MCF 10A (cell line): ENCODE data around the gene EIF1AD. TPM values are rescaled to one million over a fixed set of nuclear protein-coding genes. Genes with fewer than 3 reads are reported as not detected.

Experiments used
- BruUV-seq: library from RNA; stranded (reverse); fragments of 400-500 nt; replicated peaks from 2 replicates; lab custom pipeline; 2021; lab: Mats Ljungman, UMichigan
- CTCF ChIA-PET: fragments of 300-600 bp; sonication (Branson Sonifier 250); formaldehyde crosslinking; extraction: SDS; loops from one replicate; lab custom pipeline; 2021; ENCODE audit warnings: antibody characterized with exemption, inconsistent platforms; lab: Yijun Ruan, JAX
- POLR2A ChIA-PET: fragments of 300-600, 350-650 bp; sonication (Branson Sonifier 250); formaldehyde crosslinking; extraction: SDS; loops from one replicate; lab custom pipeline; 2020; ENCODE audit warnings: antibody characterized with exemption, inconsistent platforms; lab: Yijun Ruan, JAX
- DNase-seq: peaks from one replicate; pipeline ENCODE4 v3.0.0-alpha.2; 2018; ENCODE audit not compliant: unreplicated experiment
- H3K27ac Mint-ChIP-seq: one replicate; pipeline ENCODE4 v1.8.0; 2022; ENCODE audit warnings: mild to moderate bottlenecking, low read depth, mixed read lengths; ENCODE audit not compliant: unreplicated experiment
- H3K27me3 Mint-ChIP-seq: one replicate; pipeline ENCODE4 v1.8.0; 2022; ENCODE audit warnings: mixed read lengths; ENCODE audit not compliant: insufficient read depth, unreplicated experiment
- H3K36me3 Mint-ChIP-seq: one replicate; pipeline ENCODE4 v1.8.0; 2022; ENCODE audit warnings: mild to moderate bottlenecking, moderate library complexity, mixed read lengths; ENCODE audit not compliant: insufficient read depth, unreplicated experiment
- H3K4me1 Mint-ChIP-seq: one replicate; pipeline ENCODE4 v1.8.0; 2022; ENCODE audit warnings: mixed read lengths; ENCODE audit not compliant: insufficient read depth, unreplicated experiment
- H3K4me3 Mint-ChIP-seq: one replicate; pipeline ENCODE4 v1.8.0; 2022; ENCODE audit warnings: mild to moderate bottlenecking, moderate library complexity, mixed read lengths; ENCODE audit not compliant: unreplicated experiment
- H3K9me3 Mint-ChIP-seq: one replicate; pipeline ENCODE4 v1.8.0; 2022; ENCODE audit warnings: mixed read lengths; ENCODE audit not compliant: unreplicated experiment
- CTCF ChIP-seq: fragments of 200-600 bp; IDR thresholded peaks from one replicate; pipeline ENCODE4 v1.8.0; 2022; ENCODE audit warnings: antibody characterized with exemption, mild to moderate bottlenecking; ENCODE audit not compliant: unreplicated experiment
- intact Hi-C: fragments of 100-400 bp; cut with micrococcal nuclease; formaldehyde crosslinking; loops from 2 replicates; pipeline ENCODE4 v1.14.1; 2022
- total RNA-seq: library from RNA; stranded (reverse); gene quantifications from 2 replicates; pipeline ENCODE4 v1.2.3, GENCODE V29; 2022

EIF1AD gene
- total RNA-seq, 1 experiment from 2014 or later, result 21.7 TPM

GRCh38 chr11:66014804-66015453, 13.0 kb upstream of the EIF1AD start:
- ChIA-PET POLR2A (no interaction called here), CTCF (interaction anchor here (0.8 kb wide), 1 partner anchor 136 kb away, joined by 3 read pairs; no protein-coding TSS in a partner anchor)
- Mint-ChIP-seq H3K27ac (peak overlapping the region; percentile 70), H3K4me1 (peaks cover 11% of the 10 kb centered on the region), H3K4me3 (no peak overlapping the region), H3K27me3 (no peaks in the 10 kb centered on the region), H3K36me3 (no peaks in the 10 kb centered on the region), H3K9me3 (no peaks in the 10 kb centered on the region)
- no TSS peak for BruUV-seq
- intact Hi-C loops, result no loop called here
- no peak for DNase-seq
- no peak for TF ChIP-seq CTCF

DNA sequence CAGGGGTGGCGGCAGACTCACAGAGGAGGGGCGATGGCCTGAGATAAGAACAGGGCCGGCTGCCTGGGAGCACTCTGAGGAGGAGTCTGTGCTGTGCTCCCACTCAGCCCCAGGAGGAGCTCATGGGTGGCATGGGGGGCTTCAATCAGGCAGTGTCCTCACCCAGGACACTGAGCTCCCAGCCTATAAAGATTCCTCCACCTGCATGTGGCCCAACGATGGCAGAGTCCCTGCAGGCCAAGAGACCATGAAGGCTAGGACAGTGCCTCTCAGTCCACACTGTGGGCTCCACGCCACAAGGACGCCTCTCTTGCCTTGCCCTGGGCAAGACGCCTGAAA, 11.8 kb upstream of the EIF1AD start:
- ChIA-PET CTCF (interaction anchor here (1.8 kb wide), 1 partner anchor 9 kb away, joined by 11 read pairs; no protein-coding TSS in a partner anchor), POLR2A (no interaction called here)
- Mint-ChIP-seq H3K27me3 (no peaks in the 10 kb centered on the region), H3K9me3 (no peaks in the 10 kb centered on the region), H3K4me1 (peaks cover 11% of the 10 kb centered on the region), H3K36me3 (no peaks in the 10 kb centered on the region), H3K4me3 (no peak overlapping the region), H3K27ac (no peak overlapping the region)
- intact Hi-C loops, result no loop called here
- no peak for DNase-seq
- no TSS peak for BruUV-seq
- no peak for TF ChIP-seq CTCF

GRCh38 chr11:66012946-66013761, 11.2 kb upstream of the EIF1AD start:
- no peak for DNase-seq
- POLR2A ChIA-PET, result interaction anchor here (0.8 to 2.9 kb wide), 2 partner anchors 9 to 11 kb away, joined by 3 to 10 read pairs; partner anchors contain the start of genes BANF1 and EIF1AD

More at GRCh38 chr11:66012946-66013761, 11.2 kb upstream of the EIF1AD start:
- no TSS peak for BruUV-seq
- no peak for TF ChIP-seq CTCF
- Mint-ChIP-seq H3K4me3 (no peak overlapping the region), H3K27ac (no peak overlapping the region), H3K4me1 (peaks cover 16% of the 10 kb centered on the region), H3K9me3 (no peaks in the 10 kb centered on the region), H3K36me3 (no peaks in the 10 kb centered on the region), H3K27me3 (no peaks in the 10 kb centered on the region)
- CTCF ChIA-PET, result interaction anchor here (0.6 to 1.8 kb wide), 2 partner anchors 9 to 42 kb away, joined by 3 to 11 read pairs; no protein-coding TSS in a partner anchor
- intact Hi-C loops, result no loop called here
